ENCODE results near the gene NT5DC1.
A peak's percentile ranks its signal among the peaks of the same experiment; 100 is the strongest.
"Not testable (repeated sequence)": the region's sequence is repeated elsewhere in the genome, so short reads cannot be mapped to it uniquely, and the experiment has no call there.

NT5DC1 gene

GRCh38 chr6:116090251-116090650 lies 10.4 kb upstream of the NT5DC1 start:
- no peak for DNase-seq (ENCODE audit: low spot score)
- no peak overlapping the region for H3K27ac ChIP-seq
- H3K4me3 ChIP-seq = no peak overlapping the region
- no peak for TF ChIP-seq CTCF (IDR thresholded peaks at IDR 0.05)

- no peak for DNase-seq (ENCODE audit: low spot score)
- peak overlapping the region; percentile 57 to 77 for H3K27ac ChIP-seq
- no peak for TF ChIP-seq CTCF (IDR thresholded peaks at IDR 0.05)
- H3K4me3 ChIP-seq = no peak overlapping the region
Observed at GRCh38 chr6:116094041-116094440, 6.6 kb upstream of the NT5DC1 start.

- not testable (repeated sequence) for H3K4me3 ChIP-seq; H3K27ac ChIP-seq; DNase-seq (ENCODE audit: low spot score)
Observed at GRCh38 chr6:116096048-116096759, 4.4 kb upstream of the NT5DC1 start.

- Histone ChIP-seq H3K4me3 (no peak overlapping the region), H3K27ac (no peak overlapping the region)
- DNase-seq (ENCODE audit: low spot score) = no peak
- TF ChIP-seq CTCF (IDR thresholded peaks at IDR 0.05) = peak; percentile 38
Observed at GRCh38 chr6:116096979-116097816, 3.5 kb upstream of the NT5DC1 start.

- TF ChIP-seq CTCF (IDR thresholded peaks at IDR 0.05) = no peak
- H3K4me3 ChIP-seq = no peak overlapping the region
- no peak for DNase-seq (ENCODE audit: low spot score)
- H3K27ac ChIP-seq = peak overlapping the region in 1 of 2 donors; percentile 34
Observed at GRCh38 chr6:116099036-116099435, 1.6 kb upstream of the NT5DC1 start.

DNA sequence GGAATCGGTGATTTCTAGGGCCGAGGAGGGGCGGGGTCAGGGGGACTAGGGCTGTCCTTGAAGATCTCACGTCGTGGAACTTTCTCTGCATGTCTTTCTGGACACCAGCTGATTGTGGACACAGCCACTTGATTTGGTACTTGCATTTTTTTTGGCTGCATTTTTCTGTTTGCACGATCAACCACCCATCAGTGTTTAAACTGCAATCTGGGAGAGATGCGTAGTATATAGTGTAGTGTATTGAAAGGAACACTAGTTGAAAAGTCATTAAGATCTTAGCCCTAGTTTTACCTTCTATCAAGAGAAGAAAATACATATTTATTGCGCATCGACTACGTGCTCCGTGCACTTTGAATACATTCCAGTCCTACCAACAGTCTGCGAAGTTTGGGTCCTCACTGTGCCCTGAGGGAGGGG lies 657 bp downstream of the NT5DC1 start:
- DNase-seq (ENCODE audit: low spot score) = no peak
- TF ChIP-seq CTCF (IDR thresholded peaks at IDR 0.05) = no peak
- Histone ChIP-seq H3K27ac (peak overlapping the region; percentile 92 to 96), H3K4me3 (peak overlapping the region; percentile 86)

- no peak for DNase-seq (ENCODE audit: low spot score)
- H3K27ac ChIP-seq = peak overlapping the region; percentile 92 to 96
- no peak for TF ChIP-seq CTCF (IDR thresholded peaks at IDR 0.05)
- peak overlapping the region; percentile 86 for H3K4me3 ChIP-seq
Observed at GRCh38 chr6:116101790-116102189, 1.1 kb downstream of the NT5DC1 start.

All from coronary artery (tissue), 2 donors.